22Rv1 (cell line): ENCODE data around the gene ASPSCR1.
A peak's percentile ranks its signal among the peaks of the same experiment; 100 is the strongest.

Experiments
- H3K27ac ChIP-seq: fragments of 450-650 bp; 2 replicates; pipeline ENCODE4 v1.5.1; 2017
- ZFX ChIP-seq: fragments of 450-650 bp; IDR thresholded peaks from 2 replicates; pipeline ENCODE4 v1.6.1; 2017; ENCODE audit warnings: antibody characterized with exemption, borderline replicate concordance
- TF ChIP-seq, protein P1 (sequence below): fragments of 450-650 bp; IDR thresholded peaks from 2 replicates; pipeline ENCODE4 v1.5.1; 2017; ENCODE audit warnings: mild to moderate bottlenecking

ASPSCR1 gene

GRCh38 chr17:82050152-82050760 is 72.8 kb downstream of the ASPSCR1 start:
- TF ChIP-seq ZFX = no peak
- peak overlapping the region; percentile 73 for H3K27ac ChIP-seq

DNA sequence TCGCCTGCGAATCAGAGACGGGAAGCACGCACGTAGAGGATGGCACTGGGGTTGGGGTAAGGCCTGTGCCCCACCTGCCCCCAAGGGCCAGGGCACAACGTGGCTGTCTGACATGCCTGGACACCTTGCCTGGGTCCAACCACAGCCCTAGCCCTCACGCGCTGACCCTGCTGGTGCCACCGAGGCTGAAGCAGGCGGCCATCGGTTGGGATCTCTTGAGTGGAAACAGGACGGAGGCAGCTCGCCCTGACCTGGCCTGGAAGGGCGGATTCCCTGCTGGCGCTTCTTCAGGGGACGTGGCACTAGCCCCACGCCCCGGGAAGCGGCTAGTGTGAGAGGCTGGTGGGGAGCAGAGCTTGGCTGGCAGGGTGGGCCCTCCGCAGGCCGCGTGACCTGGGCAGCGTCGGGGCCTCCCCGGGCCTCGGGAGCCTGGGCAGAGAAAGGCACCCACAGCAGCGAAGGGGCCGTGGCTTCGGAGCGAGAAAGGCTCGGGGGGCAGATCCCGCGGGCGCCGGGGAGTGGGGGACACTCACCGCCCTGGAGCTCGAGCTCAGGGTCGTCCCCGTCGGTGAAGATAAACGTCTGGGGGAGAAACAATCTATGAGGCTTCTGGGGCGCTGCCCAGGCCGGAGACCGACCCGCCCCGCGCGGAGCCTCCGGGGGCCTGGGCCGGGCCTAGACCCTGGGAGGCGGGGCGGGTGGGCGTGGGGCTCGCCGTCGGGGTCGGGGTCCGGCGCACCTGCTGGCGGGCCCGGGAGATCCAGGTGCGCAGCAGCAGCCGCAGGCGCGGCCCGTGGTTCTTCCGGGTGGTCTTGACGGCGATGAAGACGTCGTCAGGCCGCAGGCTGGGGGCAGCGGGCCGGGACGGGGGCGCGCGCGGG is 73.6 kb downstream of the ASPSCR1 start:
- H3K27ac ChIP-seq = peak overlapping the region; percentile 73

DNA sequence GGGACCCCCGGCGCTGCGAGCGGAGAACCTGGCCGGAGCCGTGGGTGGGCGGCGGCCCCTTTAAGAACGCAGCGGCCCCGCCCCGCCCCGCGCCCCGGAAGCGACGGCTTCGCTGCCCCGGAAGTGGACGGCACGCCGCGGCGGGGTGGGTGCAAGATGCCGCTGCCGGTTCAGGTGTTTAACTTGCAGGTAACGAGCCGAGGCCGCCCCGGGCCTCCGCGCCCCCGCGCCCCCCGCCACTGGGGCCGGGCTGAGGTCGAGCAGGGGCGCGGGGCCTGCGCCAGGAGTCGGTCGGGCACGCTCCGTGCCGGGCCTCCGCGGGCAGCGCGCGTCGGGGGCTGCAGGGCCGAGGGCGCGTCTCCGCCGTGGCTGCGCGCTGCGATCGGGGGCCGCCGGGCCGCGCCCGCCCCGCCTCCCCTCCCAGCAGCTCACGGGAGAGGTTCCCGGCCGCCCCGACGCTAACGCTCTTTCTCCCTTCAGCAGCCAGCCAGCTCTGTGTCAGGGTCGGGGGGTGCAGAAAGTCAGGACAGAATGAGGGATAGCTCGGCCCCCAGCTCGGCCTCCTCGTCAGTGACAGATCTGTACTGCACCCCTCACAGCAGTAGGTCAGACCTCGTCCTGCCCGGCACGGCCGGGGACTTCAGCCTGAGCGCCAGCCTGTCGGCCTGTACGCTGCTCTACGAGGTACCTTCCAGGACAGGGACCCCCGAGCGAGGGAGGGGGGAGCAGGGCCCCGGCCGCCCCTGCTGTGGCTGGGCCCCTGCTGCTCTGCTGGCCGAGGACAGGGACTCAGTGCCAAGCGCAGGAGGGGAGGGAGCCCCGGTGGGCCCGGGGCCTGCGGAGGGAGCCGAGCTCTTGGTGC is 74.6 kb downstream of the ASPSCR1 start, which contains the start of the genes GPS1 and RFNG:
Gene GPS1 (plus strand): TSS at position 123 of the 862 bp plus-strand sequence. CDS start 34 bp downstream, at position 157.
Gene RFNG (minus strand): TSS at position 36 of the 862 bp plus-strand sequence. CDS start 45 bp downstream, outside the sequence.
- H3K27ac ChIP-seq = peak within 1 kb of the TSS; percentile 73

More for the DNA sequence above, 73.6 kb downstream of the ASPSCR1 start:
- TF ChIP-seq ZFX = no peak
- TF ChIP-seq, protein P1, sequence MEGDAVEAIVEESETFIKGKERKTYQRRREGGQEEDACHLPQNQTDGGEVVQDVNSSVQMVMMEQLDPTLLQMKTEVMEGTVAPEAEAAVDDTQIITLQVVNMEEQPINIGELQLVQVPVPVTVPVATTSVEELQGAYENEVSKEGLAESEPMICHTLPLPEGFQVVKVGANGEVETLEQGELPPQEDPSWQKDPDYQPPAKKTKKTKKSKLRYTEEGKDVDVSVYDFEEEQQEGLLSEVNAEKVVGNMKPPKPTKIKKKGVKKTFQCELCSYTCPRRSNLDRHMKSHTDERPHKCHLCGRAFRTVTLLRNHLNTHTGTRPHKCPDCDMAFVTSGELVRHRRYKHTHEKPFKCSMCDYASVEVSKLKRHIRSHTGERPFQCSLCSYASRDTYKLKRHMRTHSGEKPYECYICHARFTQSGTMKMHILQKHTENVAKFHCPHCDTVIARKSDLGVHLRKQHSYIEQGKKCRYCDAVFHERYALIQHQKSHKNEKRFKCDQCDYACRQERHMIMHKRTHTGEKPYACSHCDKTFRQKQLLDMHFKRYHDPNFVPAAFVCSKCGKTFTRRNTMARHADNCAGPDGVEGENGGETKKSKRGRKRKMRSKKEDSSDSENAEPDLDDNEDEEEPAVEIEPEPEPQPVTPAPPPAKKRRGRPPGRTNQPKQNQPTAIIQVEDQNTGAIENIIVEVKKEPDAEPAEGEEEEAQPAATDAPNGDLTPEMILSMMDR = no peak

DNA sequence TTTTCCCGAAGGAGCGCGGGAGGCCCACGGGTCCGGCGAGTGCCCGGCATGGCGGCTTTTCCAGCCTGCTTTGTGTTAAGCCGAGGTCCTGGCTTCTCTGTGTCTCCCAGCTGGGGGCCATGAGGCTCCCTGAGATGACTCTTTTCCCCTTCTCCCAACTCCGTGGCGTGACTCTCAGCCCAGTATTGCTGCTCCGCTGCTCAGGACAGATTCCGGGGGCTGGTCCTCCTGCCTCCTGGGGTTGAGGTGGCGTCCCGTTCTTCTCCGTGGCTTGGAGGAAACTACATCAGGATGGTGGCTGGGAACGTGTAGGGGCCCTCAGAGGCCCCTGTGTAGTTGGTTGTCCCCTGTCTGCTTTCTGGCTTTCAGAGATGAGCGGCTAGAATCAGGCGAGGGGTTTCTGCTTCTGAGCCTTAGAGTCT is 75.2 kb downstream of the ASPSCR1 start:
- no peak for TF ChIP-seq ZFX
- TF ChIP-seq, protein P1 = no peak
- peak overlapping the region; percentile 73 for H3K27ac ChIP-seq

More for the DNA sequence above, 74.6 kb downstream of the ASPSCR1 start, which contains the start of the genes GPS1 and RFNG:
- TF ChIP-seq ZFX = no peak
- TF ChIP-seq, protein P1 = no peak

DNA sequence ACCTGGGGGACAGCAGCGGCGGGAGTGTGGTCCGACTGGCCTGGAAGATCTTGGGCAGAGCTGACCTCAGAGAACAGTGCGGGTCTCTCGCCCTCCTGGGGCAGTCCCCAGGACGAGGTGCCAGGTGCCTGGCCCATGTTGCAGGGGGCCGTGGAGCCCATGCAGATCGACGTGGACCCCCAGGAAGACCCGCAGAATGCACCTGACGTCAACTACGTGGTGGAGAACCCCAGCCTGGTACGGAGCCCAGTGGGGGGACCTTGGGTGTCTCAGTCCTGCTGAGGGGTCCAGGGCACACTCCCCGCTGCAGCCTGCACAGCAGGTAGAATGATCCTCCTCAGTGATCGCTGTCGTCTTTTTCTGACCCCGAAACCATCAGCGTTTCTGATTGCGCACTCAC is 75.7 kb downstream of the ASPSCR1 start:
- TF ChIP-seq, protein P1 = no peak
- no peak for TF ChIP-seq ZFX
- H3K27ac ChIP-seq = peak overlapping the region; percentile 73

- H3K27ac ChIP-seq = no peak overlapping the region
- TF ChIP-seq ZFX = no peak
- TF ChIP-seq, protein P1 = no peak
Observed at GRCh38 chr17:82053556-82054263, 76.3 kb downstream of the ASPSCR1 start.
